Ovary (tissue), 9 donors: ENCODE data around the gene PGAP1. TPM values are rescaled to one million over a fixed set of nuclear protein-coding genes. Genes with fewer than 3 reads are reported as not detected.

Experiments
- DNase-seq, 5 donors: peaks; one replicate each; pipeline ENCODE4 v3.0.0-alpha.2; 2019 to 2020
- H3K27ac ChIP-seq, 2 donors: fragments of 200-600 bp; one replicate each; pipeline versions ENCODE4 v1.5.1 to v1.8.0; 2019 to 2022
- H3K27me3 ChIP-seq: fragments of 200-600 bp; one replicate; pipeline ENCODE4 v1.8.0; 2022
- H3K36me3 ChIP-seq: fragments of 200-600 bp; sonication (generic); one replicate; pipeline ENCODE4 v1.5.1; 2019
- H3K4me1 ChIP-seq: one replicate; pipeline ENCODE4 v1.8.1; 2013; ENCODE audit warnings: mild to moderate bottlenecking, moderate library complexity; ENCODE audit not compliant: insufficient read depth
- H3K4me3 ChIP-seq: fragments of 200-600 bp; sonication (generic); one replicate; pipeline ENCODE4 v1.5.1; 2017
- H3K9me3 ChIP-seq, 2 donors: fragments of 200-600 bp in 1 of 2; sonication (generic) in 1 of 2; one replicate each; pipeline versions ENCODE4 v1.5.1 to v1.8.1; 2013 to 2019; ENCODE audit warnings: mild to moderate bottlenecking in 1 of 2, moderate library complexity in 1 of 2
- CTCF ChIP-seq, 3 donors: fragments of 450-650 bp in 2 of 3; fragments of 200-600 bp in 1 of 3; IDR thresholded peaks; one replicate each; pipeline versions ENCODE4 v1.5.1 to v1.8.0; 2016 to 2022; ENCODE audit warnings: antibody characterized with exemption in 3 of 3, mild to moderate bottlenecking in 1 of 3
- EP300 ChIP-seq: sonication (generic); formaldehyde crosslinking; IDR thresholded peaks from one replicate; pipeline ENCODE4 v1.6.1; 2017; ENCODE audit warnings: antibody characterized with exemption
- POLR2A ChIP-seq: fragments of 450-650 bp; IDR thresholded peaks from one replicate; pipeline ENCODE4 v1.6.1; 2017; ENCODE audit warnings: antibody characterized with exemption, mild to moderate bottlenecking, moderate library complexity
- WGBS, 3 donors: extraction: QIAGEN DNeasy Blood & Tissue Kit in 1 of 3; methylation state at CpG; one replicate each; pipeline versions ENCODE4 v1.1.5 to v1.1.7; 2013 to 2017; 5-methylcytosine and 5-hydroxymethylcytosine counted together
- intact Hi-C, 4 donors: fragments of 100-400 bp; cut with DNase I; formaldehyde crosslinking; loops; one replicate each; pipeline versions ENCODE4 v1.11.0 to v1.15.1; 2022 to 2023
- polyA plus RNA-seq, 2 donors: library from polyadenylated mRNA; stranded (reverse); fragments of 200-250 nt in 1 of 2; fragments of 350-450 nt in 1 of 2; fragmentation: Illumina TruSeq in 1 of 2; extraction: RNeasy Lipid Tissue Mini Kit (QIAGEN cat#74804) in 1 of 2; gene quantifications; one replicate each; pipeline ENCODE4 v1.2.3, GENCODE V29; 2013 to 2014
- total RNA-seq, 7 donors: library from RNA; depleted of rRNA in 2 of 7; stranded (reverse); fragments of >200 nt in 2 of 7; fragmentation: NEBNext Ultra II Directional in 3 of 7; extraction: Animal tissue kit (Norgen Biotek cat#: 25700) in 3 of 7; gene quantifications; one replicate each; pipeline versions ENCODE4 v1.1.0 to v1.2.4, GENCODE V29; 2016 to 2023
- donor health status: DM: no; HTN: no; CAD: no; lungs with moderate emphysema.
- donor health status: DM: no; HTN: no; CAD: no.
- donor health status: Bipolar disorder and iron deficiency.
- donor health status: DM: yes; HTN: yes; CAD: no.
- donor health status: DM: no; HTN: no; CAD: no.
- donor health status: DM: yes; HTN: yes; CAD: no.

PGAP1 gene
- total and polyA plus RNA-seq, 9 donors: 3.2 to 39.1 (median 20.6) TPM

- Histone ChIP-seq H3K27ac (no peak overlapping the region), H3K9me3 (no peaks in the 10 kb centered on the region), H3K27me3 (no peaks in the 10 kb centered on the region), H3K4me3 (no peak overlapping the region), H3K4me1 (no peaks in the 10 kb centered on the region), H3K36me3 (no peaks in the 10 kb centered on the region)
- WGBS, 3 donors: 89 to 97% (median 91%) methylated on average over 2 of the region's 2 CpGs
- intact Hi-C loops: no loop called here
- TF ChIP-seq POLR2A (no peak), EP300 (no peak), CTCF (IDR thresholded peaks at IDR 0.05) (no peak)
- no peak for DNase-seq
Measured at GRCh38 chr2:196839574-196839973, 86.9 kb downstream of the PGAP1 start.

GRCh38 chr2:196836440-196836839 is 90.1 kb downstream of the PGAP1 start:
- intact Hi-C loops: no loop called here
- no peak overlapping the region for H3K4me3 ChIP-seq
- H3K27ac ChIP-seq: no peak overlapping the region
- H3K27me3 ChIP-seq: no peaks in the 10 kb centered on the region
- H3K36me3 ChIP-seq: no peaks in the 10 kb centered on the region
- no peaks in the 10 kb centered on the region for H3K4me1 ChIP-seq
- DNase-seq: no peak
- no peak for TF ChIP-seq POLR2A
- no peak for TF ChIP-seq CTCF (IDR thresholded peaks at IDR 0.05)
- no peak for TF ChIP-seq EP300
- no peaks in the 10 kb centered on the region for H3K9me3 ChIP-seq

GRCh38 chr2:196830701-196831100 is 95.8 kb downstream of the PGAP1 start:
- intact Hi-C loops: no loop called here
- Histone ChIP-seq H3K27ac (no peak overlapping the region), H3K4me1 (no peaks in the 10 kb centered on the region), H3K36me3 (no peaks in the 10 kb centered on the region), H3K27me3 (no peaks in the 10 kb centered on the region), H3K4me3 (no peak overlapping the region), H3K9me3 (no peaks in the 10 kb centered on the region)
- 90 to 100% (median 96%) methylated on average over 1 of the region's 1 CpG for WGBS, 3 donors
- no peak for DNase-seq
- TF ChIP-seq EP300 (no peak), CTCF (IDR thresholded peaks at IDR 0.05) (no peak)

GRCh38 chr2:196827356-196827755 is 99.2 kb downstream of the PGAP1 start:
- intact Hi-C loops: no loop called here
- TF ChIP-seq CTCF (IDR thresholded peaks at IDR 0.05) (no peak), EP300 (no peak), POLR2A (no peak)
- WGBS, 3 donors: 51 to 59% (median 55%) methylated on average over 2 of the region's 2 CpGs
- no peak for DNase-seq
- H3K27me3 ChIP-seq: no peaks in the 10 kb centered on the region
- H3K4me1 ChIP-seq: no peaks in the 10 kb centered on the region
- H3K4me3 ChIP-seq: no peak overlapping the region
- H3K9me3 ChIP-seq: no peaks in the 10 kb centered on the region
- H3K27ac ChIP-seq: no peak overlapping the region
- H3K36me3 ChIP-seq: no peaks in the 10 kb centered on the region
